Measurements from ENCODE around the gene FGF18.

FGF18 gene

DNA sequence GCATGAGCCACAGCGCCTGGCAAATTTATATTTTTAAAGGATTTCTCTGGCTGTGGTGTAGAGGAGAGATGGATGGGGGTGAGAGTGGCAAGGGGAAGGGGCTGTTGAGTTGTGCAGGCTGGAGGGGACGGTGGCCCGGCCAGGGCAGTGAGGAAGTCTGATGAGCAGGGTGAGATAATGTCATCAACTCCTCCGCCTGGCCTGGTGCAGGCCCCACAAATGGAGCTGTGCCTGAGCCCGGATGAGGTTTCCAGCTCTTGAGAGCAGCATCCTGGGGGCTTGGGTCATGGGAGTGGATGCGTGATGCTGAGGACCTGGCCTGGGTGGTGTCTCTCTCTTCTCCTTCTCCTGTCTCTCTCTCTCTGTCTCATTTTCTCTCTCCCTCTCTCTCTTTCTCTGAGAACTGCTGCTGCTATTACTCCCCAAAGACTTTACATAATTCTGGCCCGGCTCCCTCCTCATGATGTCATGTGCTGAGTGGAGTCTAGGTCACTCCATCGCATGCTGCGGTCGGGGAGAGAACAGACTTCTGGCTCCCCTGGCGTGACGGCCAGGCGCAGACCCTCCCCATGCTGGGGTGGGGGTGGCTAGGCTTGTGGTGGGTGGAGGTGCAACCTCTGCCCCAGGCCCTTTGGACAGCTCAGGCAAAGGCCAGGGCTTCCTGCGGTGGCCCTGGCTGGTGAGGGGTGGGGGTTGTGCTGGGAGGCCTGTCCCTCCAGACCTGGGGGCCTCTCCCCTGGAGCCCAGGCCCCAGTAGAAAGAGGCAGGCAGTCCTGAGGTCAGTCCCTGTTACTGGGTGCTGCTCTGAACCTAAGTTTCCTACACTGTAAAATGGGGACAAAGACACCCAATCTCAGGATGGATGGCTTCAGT lies 26.4 kb downstream of the FGF18 start:
- Histone ChIP-seq H3F3A (ENCODE audit: low read depth) (no peaks in the 10 kb centered on the region), H3K79me2 (ENCODE audit: insufficient read depth, low read length) (no peaks in the 10 kb centered on the region), H3K9ac (ENCODE audit: low read depth, low read length, poor library complexity, severe bottlenecking) (no peak overlapping the region), H3K9me2 (replicated peaks; ENCODE audit: low read depth, low read length) (no peaks in the 10 kb centered on the region), H3K4me1 (ENCODE audit: insufficient read depth, low read length, poor library complexity, severe bottlenecking) (no peaks in the 10 kb centered on the region), H3K4me3 (ENCODE audit: low read length, poor library complexity, severe bottlenecking) (no peak overlapping the region), H4K20me1 (ENCODE audit: insufficient read depth, low read length, poor library complexity, severe bottlenecking) (no peaks in the 10 kb centered on the region), H3K9me3 (ENCODE audit: insufficient read depth, low read depth, low read length) (no peaks in the 10 kb centered on the region), H3K36me3 (ENCODE audit: insufficient read depth, low read length) (no peaks in the 10 kb centered on the region), H3K4me2 (ENCODE audit: low read depth, low read length, poor library complexity, severe bottlenecking) (no peak overlapping the region), H2AFZ (ENCODE audit: low read length) (no peak overlapping the region), H3K27me3 (ENCODE audit: insufficient read depth, low read length, poor library complexity, severe bottlenecking) (no peaks in the 10 kb centered on the region)
- no peak for TF ChIP-seq EZH2phosphoT487 (IDR thresholded peaks at IDR 0.05; ENCODE audit: borderline replicate concordance)
- TF ChIP-seq, protein P1, sequence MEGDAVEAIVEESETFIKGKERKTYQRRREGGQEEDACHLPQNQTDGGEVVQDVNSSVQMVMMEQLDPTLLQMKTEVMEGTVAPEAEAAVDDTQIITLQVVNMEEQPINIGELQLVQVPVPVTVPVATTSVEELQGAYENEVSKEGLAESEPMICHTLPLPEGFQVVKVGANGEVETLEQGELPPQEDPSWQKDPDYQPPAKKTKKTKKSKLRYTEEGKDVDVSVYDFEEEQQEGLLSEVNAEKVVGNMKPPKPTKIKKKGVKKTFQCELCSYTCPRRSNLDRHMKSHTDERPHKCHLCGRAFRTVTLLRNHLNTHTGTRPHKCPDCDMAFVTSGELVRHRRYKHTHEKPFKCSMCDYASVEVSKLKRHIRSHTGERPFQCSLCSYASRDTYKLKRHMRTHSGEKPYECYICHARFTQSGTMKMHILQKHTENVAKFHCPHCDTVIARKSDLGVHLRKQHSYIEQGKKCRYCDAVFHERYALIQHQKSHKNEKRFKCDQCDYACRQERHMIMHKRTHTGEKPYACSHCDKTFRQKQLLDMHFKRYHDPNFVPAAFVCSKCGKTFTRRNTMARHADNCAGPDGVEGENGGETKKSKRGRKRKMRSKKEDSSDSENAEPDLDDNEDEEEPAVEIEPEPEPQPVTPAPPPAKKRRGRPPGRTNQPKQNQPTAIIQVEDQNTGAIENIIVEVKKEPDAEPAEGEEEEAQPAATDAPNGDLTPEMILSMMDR (conservative IDR thresholded peaks at IDR 0.05; ENCODE audit: low read length): no peak

DNA sequence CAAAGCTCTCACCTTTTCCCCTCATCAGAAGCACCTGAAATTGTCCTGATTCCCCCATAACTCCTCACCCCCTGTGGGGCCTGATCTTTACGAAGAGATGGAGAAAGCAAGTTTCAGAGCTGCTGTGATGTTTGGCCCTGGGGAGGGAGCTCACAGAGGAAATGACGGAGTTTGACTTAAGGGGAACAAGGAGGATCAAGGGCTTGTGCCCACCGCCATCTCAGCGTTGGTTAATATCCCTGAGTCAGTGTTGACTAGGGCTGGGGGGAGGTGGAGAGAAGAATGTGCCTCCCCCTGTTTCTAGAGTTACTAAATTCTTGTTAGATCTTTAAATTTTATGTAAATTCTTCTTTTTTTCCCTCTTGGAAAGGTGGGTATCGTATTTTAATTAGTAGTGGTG lies 27.8 kb downstream of the FGF18 start:
- Histone ChIP-seq H3K4me1 (ENCODE audit: insufficient read depth, low read length, poor library complexity, severe bottlenecking) (no peaks in the 10 kb centered on the region), H2AFZ (ENCODE audit: low read length) (no peak overlapping the region)
- TF ChIP-seq, protein P1 (conservative IDR thresholded peaks at IDR 0.05; ENCODE audit: low read length): no peak
- no peak for TF ChIP-seq EZH2phosphoT487 (IDR thresholded peaks at IDR 0.05; ENCODE audit: borderline replicate concordance)

DNA sequence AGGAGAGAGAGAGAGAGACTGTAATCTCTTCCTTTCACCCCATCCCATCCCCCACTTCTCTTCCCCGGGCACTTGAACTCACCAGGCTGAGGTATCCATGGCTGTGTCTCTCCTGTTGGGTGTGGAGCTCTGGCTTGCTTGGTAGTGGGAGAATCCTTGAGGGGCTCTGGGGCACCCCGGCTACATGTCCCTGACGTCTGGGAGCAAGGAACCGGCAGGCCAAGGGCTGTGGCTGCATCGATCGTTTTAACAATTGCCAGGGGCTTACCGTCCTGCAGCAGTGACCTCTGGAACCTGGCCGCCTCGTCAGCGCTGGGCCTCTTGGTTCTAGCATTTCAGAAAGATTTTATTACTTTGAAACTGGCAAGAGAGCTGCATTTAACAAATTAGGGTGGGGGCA lies 30.0 kb downstream of the FGF18 start:
- Histone ChIP-seq H3K4me3 (ENCODE audit: low read length, poor library complexity, severe bottlenecking) (no peak overlapping the region), H4K20me1 (ENCODE audit: insufficient read depth, low read length, poor library complexity, severe bottlenecking) (no peaks in the 10 kb centered on the region), H3K27me3 (ENCODE audit: insufficient read depth, low read length, poor library complexity, severe bottlenecking) (no peaks in the 10 kb centered on the region), H3K4me1 (ENCODE audit: insufficient read depth, low read length, poor library complexity, severe bottlenecking) (no peaks in the 10 kb centered on the region), H3K36me3 (ENCODE audit: insufficient read depth, low read length) (no peaks in the 10 kb centered on the region), H3K9ac (ENCODE audit: low read depth, low read length, poor library complexity, severe bottlenecking) (no peak overlapping the region), H3K9me3 (ENCODE audit: insufficient read depth, low read depth, low read length) (no peaks in the 10 kb centered on the region), H3K4me2 (ENCODE audit: low read depth, low read length, poor library complexity, severe bottlenecking) (no peak overlapping the region), H3K79me2 (ENCODE audit: insufficient read depth, low read length) (no peaks in the 10 kb centered on the region), H3K9me2 (replicated peaks; ENCODE audit: low read depth, low read length) (no peaks in the 10 kb centered on the region), H2AFZ (ENCODE audit: low read length) (no peak overlapping the region), H3F3A (ENCODE audit: low read depth) (no peaks in the 10 kb centered on the region)
- no peak for TF ChIP-seq EZH2phosphoT487 (IDR thresholded peaks at IDR 0.05; ENCODE audit: borderline replicate concordance)
- TF ChIP-seq, protein P1 (conservative IDR thresholded peaks at IDR 0.05; ENCODE audit: low read length): no peak

More for the DNA sequence above, 27.8 kb downstream of the FGF18 start:
- Histone ChIP-seq H4K20me1 (ENCODE audit: insufficient read depth, low read length, poor library complexity, severe bottlenecking) (no peaks in the 10 kb centered on the region), H3K4me2 (ENCODE audit: low read depth, low read length, poor library complexity, severe bottlenecking) (no peak overlapping the region), H3K36me3 (ENCODE audit: insufficient read depth, low read length) (no peaks in the 10 kb centered on the region), H3K9me2 (replicated peaks; ENCODE audit: low read depth, low read length) (no peaks in the 10 kb centered on the region), H3K79me2 (ENCODE audit: insufficient read depth, low read length) (no peaks in the 10 kb centered on the region), H3F3A (ENCODE audit: low read depth) (no peaks in the 10 kb centered on the region), H3K9me3 (ENCODE audit: insufficient read depth, low read depth, low read length) (no peaks in the 10 kb centered on the region), H3K27me3 (ENCODE audit: insufficient read depth, low read length, poor library complexity, severe bottlenecking) (no peaks in the 10 kb centered on the region), H3K9ac (ENCODE audit: low read depth, low read length, poor library complexity, severe bottlenecking) (no peak overlapping the region), H3K4me3 (ENCODE audit: low read length, poor library complexity, severe bottlenecking) (no peak overlapping the region)

Data from Loucy (cell line).